ENCODE measurements around the gene PITPNC1.

Gene PITPNC1

GRCh38 chr17:67390006-67390645, 13.0 kb downstream of the PITPNC1 start:
- no peak overlapping the region for H3K4me3 ChIP-seq (ENCODE audit: low read depth, low read length)
- no peak for TF ChIP-seq CTCF (IDR thresholded peaks at IDR 0.05; ENCODE audit: low read depth, low read length, missing control alignments)
- DNase-seq (ENCODE audit: low read depth): no peak

GRCh38 chr17:67390646-67391361, 13.7 kb downstream of the PITPNC1 start:
- H3K4me3 ChIP-seq (ENCODE audit: low read depth, low read length): no peak overlapping the region
- DNase-seq (ENCODE audit: low read depth): peak; percentile 58
- TF ChIP-seq CTCF (IDR thresholded peaks at IDR 0.05; ENCODE audit: low read depth, low read length, missing control alignments): no peak

- TF ChIP-seq CTCF (IDR thresholded peaks at IDR 0.05; ENCODE audit: low read depth, low read length, missing control alignments): no peak
- DNase-seq (ENCODE audit: low read depth): no peak
These were observed 15.0 kb downstream of the PITPNC1 start for GRCh38 chr17:67392111-67392510.

GRCh38 chr17:67393809-67394397, 16.8 kb downstream of the PITPNC1 start:
- DNase-seq (ENCODE audit: low read depth): no peak
- no peak overlapping the region for H3K4me3 ChIP-seq (ENCODE audit: low read depth, low read length)
- no peak for TF ChIP-seq CTCF (IDR thresholded peaks at IDR 0.05; ENCODE audit: low read depth, low read length, missing control alignments)

More at GRCh38 chr17:67392111-67392510, 15.0 kb downstream of the PITPNC1 start:
- H3K4me3 ChIP-seq (ENCODE audit: low read depth, low read length): no peak overlapping the region

GRCh38 chr17:67399676-67400075, 22.6 kb downstream of the PITPNC1 start:
- no peak for DNase-seq (ENCODE audit: low read depth)
- TF ChIP-seq CTCF (IDR thresholded peaks at IDR 0.05; ENCODE audit: low read depth, low read length, missing control alignments): no peak
- no peak overlapping the region for H3K4me3 ChIP-seq (ENCODE audit: low read depth, low read length)

GRCh38 chr17:67400193-67400592, 23.1 kb downstream of the PITPNC1 start:
- H3K4me3 ChIP-seq (ENCODE audit: low read depth, low read length): no peak overlapping the region
- TF ChIP-seq CTCF (IDR thresholded peaks at IDR 0.05; ENCODE audit: low read depth, low read length, missing control alignments): no peak
- no peak for DNase-seq (ENCODE audit: low read depth)

Data from GM12864 (cell line).